Measurements from ENCODE around the gene FBH1.

DNA sequence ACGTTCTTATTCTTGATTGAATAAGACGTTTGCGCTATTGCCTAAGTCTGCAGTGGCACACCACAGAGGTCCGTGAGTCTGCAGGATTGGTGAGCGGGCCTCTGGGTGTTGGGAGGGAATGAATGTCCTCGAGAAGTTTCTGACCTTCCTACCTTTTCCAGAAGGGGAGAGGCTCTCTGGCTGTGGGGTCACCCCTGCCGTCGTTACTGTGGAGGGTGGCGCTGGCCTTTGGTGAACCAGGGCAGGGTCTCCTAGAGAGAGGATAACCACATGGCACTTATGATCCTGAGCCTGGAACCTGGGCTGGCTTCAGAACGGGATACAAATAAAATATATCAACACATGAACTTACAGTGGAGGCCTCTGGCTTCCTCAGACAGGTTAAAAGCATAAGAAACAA lies 73.5 kb downstream of the FBH1 start:
- TF ChIP-seq POLR2A (IDR thresholded peaks at IDR 0.05) = no peak
- TF ChIP-seq, protein P1, sequence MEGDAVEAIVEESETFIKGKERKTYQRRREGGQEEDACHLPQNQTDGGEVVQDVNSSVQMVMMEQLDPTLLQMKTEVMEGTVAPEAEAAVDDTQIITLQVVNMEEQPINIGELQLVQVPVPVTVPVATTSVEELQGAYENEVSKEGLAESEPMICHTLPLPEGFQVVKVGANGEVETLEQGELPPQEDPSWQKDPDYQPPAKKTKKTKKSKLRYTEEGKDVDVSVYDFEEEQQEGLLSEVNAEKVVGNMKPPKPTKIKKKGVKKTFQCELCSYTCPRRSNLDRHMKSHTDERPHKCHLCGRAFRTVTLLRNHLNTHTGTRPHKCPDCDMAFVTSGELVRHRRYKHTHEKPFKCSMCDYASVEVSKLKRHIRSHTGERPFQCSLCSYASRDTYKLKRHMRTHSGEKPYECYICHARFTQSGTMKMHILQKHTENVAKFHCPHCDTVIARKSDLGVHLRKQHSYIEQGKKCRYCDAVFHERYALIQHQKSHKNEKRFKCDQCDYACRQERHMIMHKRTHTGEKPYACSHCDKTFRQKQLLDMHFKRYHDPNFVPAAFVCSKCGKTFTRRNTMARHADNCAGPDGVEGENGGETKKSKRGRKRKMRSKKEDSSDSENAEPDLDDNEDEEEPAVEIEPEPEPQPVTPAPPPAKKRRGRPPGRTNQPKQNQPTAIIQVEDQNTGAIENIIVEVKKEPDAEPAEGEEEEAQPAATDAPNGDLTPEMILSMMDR (IDR thresholded peaks at IDR 0.05) = no peak

All from body of pancreas (tissue), 4 donors.